ENCODE measurements around the gene PRTFDC1.

Gene PRTFDC1

DNA sequence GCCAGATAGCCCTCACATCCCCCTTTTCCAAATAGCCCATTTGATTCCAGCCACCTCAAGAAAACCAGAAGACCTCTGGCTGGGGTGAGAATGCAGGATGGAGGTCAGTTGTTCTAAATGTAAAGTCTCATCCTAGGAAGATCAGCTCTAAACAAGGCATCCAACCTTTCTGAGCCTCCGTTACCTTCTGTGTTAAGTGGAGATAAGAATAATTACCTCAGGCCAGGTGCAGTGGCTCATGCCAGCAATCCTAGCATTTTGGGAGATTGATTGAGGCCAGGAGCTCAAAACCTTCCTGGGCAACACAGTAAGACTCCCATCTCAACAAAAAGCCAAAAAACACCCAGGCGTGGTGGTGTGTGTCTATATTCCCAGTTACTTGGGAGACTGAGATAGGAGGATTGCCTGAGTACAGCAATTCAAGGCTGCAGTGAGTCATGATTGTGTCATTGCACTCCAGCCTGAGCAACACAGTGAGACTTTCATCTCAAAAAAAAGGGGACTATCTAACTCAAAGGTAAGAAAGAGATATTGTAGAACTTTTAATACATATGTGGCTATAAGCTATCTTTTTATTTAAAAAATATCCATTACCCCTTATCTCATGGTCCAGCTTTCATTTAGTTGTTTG lies 43.5 kb downstream of the PRTFDC1 start:
- TF ChIP-seq, protein P1, sequence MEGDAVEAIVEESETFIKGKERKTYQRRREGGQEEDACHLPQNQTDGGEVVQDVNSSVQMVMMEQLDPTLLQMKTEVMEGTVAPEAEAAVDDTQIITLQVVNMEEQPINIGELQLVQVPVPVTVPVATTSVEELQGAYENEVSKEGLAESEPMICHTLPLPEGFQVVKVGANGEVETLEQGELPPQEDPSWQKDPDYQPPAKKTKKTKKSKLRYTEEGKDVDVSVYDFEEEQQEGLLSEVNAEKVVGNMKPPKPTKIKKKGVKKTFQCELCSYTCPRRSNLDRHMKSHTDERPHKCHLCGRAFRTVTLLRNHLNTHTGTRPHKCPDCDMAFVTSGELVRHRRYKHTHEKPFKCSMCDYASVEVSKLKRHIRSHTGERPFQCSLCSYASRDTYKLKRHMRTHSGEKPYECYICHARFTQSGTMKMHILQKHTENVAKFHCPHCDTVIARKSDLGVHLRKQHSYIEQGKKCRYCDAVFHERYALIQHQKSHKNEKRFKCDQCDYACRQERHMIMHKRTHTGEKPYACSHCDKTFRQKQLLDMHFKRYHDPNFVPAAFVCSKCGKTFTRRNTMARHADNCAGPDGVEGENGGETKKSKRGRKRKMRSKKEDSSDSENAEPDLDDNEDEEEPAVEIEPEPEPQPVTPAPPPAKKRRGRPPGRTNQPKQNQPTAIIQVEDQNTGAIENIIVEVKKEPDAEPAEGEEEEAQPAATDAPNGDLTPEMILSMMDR (conservative IDR thresholded peaks at IDR 0.05): no peak
- H3K27ac ChIP-seq: no peak overlapping the region

DNA sequence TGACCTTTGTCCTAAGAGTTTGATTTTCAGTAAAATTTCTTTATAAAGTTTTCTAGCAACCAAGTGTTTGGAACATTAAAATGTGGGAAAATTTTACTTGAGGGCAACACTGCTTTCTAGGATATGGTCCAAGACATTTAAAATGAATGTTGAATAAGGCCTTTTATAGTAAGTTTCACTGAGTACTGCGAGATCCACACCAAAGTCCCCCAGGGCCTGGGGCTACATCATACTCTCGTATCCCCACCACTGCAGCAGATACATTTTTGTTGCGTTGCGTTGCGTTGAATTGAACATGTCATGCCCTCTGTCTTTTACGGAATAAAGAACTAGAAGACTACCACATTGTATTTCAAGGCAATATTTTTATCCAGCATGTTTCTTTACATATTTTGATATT lies 44.5 kb downstream of the PRTFDC1 start:
- no peak overlapping the region for H3K27ac ChIP-seq
- TF ChIP-seq, protein P1 (conservative IDR thresholded peaks at IDR 0.05): no peak

DNA sequence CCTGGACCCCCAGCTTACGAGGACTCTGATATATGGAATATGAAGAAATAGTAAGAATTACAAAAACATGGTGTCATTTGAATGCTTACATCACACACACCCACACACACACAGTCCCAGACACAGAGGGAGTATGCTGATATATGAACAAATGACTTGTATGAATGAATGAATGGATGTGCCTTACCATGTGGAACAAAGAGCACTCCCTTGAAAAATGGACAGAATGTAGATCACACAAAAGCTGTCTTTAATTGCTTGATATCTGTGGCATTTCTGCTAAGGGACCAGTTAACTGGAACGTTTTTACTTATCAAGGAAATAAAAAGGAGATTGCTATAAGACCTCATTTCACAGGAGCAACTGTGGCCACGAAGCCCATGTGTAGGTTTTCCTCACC lies 46.0 kb downstream of the PRTFDC1 start:
- H3K27ac ChIP-seq: no peak overlapping the region
- TF ChIP-seq, protein P1 (conservative IDR thresholded peaks at IDR 0.05): no peak

DNA sequence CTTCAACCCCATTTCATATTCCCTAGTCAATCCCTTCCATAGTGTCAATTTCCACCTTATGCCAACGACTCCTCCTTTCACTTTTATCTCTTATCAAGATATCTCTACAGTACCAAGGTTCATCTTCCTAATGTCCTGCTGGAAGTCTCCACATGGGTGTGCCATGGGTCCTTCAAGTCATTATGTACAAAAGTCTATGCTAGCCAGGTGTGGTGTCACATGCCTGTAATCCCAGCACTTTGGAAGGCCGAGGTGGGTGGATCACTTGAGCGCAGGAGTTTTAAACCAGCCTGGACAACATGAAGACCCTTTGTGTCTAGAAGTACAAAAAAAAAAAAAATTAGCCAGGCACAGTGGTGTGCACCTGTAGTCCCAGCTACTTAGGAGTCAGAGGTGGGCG lies 47.6 kb downstream of the PRTFDC1 start:
- no peak overlapping the region for H3K27ac ChIP-seq
- TF ChIP-seq, protein P1 (conservative IDR thresholded peaks at IDR 0.05): no peak

DNA sequence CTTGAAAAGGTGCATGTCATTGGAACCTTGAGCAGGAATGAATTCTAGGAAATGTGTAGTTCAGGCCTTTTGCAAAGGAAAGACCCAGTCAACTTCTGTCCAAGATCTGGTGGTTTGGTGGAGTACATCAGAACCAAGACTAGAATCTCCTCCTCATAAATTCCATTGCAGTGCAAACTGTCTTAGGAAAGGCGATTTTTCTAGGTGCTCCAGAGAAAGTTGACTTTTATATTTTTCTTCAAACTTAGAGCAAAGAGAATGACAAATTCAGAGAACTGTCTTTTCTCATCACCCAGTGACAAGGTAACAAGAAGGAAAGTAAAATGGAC lies 50.0 kb downstream of the PRTFDC1 start:
- no peak overlapping the region for H3K27ac ChIP-seq

DNA sequence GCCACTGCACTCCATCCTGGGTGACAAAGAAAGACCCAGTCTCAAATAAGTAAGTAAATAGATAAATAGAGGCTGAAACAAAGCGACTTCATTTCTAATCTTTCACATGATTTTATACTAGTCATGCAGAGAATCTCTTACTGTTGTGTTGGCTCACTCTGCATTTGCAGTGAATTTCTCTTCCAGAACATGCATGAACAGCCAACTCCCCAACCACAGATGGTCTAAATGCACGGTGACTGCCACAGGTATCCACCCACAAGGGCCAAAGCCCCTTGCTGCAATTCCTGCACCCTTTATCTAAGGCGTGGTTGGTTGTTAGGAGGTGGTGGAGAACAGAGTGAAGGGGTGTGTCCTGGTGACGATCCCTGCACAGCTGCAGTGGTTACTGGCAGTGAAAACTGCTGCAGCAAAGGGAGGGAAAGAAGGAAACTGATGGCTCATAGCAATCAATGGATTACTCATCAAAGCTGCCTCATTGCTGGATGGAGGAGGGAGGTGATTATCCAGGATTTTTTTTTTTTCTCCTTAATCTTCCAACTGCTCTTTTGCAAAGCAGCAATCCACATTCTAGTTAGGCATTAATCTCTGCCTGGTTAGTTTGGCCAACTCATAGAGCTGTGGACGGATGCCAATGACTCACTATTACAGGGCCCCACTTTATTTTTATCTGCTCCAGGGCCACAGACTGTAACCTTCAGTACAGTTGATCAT lies 50.6 kb downstream of the PRTFDC1 start:
- no peak overlapping the region for H3K27ac ChIP-seq
- TF ChIP-seq, protein P1 (conservative IDR thresholded peaks at IDR 0.05): no peak

More for the DNA sequence above, 50.0 kb downstream of the PRTFDC1 start:
- TF ChIP-seq, protein P1 (conservative IDR thresholded peaks at IDR 0.05): no peak

DNA sequence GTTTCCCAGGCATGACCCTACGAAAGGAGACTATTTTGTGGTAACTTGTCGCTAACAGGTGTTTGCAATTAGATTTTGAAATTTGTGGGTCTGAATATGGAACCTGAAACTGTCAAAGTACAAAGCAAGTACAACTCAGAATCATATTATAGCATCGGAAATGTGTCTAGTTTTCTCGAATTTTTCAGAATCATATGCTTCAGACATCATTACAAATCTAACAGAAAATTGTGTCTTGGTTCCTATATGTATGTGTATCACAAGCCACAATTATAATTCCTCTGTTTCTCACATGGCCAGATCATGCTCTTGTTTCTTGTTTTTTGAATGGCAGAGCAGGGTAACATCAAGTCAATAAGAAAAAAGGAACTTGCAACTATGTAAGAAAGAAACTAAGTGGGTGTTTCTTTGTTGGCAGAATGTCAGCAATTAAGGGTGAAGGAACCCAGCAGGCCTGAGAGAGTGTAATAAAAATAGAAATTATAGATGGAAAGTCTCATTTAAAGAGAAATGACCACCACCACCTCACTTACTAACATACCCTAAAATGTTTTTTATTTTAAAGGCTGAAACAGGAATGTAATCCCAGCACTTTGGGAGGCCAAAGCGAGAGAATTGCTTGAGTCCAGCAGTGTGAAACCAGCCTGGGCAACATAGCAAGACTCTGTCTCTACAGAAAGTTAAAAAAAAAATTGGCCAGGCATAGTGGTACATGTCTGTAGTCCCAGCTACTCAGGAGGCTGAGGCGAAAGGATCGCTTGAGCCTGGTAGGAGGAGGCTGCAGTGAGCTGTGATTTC lies 51.3 kb downstream of the PRTFDC1 start:
- no peak overlapping the region for H3K27ac ChIP-seq
- TF ChIP-seq, protein P1 (conservative IDR thresholded peaks at IDR 0.05): no peak
